ENCODE measurements around the gene RGMB.

RGMB gene

DNA sequence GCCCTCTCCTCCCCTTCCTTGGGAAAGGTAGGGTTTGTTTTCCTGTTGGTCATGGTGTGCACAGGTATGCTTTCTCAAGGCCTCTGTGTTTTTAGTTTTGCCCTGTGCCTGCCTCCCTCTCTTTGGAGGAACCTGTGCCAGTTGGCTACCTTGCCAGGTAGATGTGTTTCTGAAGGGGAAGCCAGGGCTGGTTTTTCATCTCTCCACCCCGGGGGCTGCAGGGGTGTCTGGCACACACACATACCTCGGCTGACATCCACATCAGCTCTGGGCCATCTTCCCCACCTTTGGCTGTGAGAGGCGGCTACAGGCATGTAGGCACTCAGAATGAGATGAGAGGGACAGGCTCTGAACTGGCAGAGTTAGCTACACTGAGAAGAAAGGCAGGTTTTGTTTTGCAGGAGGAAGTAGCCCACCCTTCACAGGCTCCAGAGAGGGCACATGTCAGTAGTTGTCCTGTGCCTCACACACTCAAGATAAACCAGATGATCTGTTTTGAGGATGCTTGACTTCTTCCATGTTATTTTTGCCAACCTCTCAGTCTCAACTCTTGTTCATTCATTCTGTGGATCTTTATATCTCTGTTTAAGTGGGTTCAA lies 9.7 kb downstream of the RGMB start:
- in situ Hi-C loops (cut with HindIII; ENCODE audit: low sequenced_read_pairs) = no loop called here

DNA sequence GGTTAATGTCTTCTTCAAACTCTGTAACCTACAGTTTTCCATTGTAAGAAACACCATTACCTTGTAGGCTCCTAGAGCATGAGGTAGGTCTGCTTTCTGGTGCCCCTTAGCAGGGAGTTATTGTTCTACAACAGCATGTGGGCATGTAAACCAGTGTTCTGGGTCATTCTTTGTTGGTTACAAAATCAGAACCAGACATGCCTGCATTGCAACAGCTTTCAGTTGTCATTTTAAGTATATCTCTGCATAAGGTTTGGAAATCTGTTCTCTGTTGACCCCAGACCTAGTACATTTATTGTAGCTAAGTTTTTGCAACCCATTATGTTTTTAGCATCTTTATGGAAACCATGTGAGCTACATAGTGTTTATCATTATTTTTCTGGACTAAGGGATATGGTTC lies 10.9 kb downstream of the RGMB start:
- in situ Hi-C loops (cut with HindIII; ENCODE audit: low sequenced_read_pairs) = no loop called here

DNA sequence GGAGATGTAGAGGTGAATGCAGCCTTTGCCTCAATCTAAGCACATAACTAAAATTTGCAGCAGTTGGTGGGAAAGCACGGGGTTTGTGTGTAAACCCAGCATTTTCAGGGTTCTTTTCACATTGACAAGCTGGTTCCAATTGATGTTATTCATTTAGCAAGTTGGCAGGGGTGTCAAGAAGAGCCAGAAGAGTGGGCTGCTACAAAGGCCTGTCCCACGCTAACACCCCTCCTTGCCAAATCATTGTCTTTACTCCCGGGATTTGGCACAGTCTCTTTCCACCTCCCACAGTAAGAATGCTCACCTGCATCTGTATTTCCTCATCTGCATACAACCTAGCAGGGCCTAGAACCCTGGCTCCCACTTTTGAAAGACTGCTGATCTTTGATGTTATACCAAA lies 11.8 kb downstream of the RGMB start:
- in situ Hi-C loops (cut with HindIII; ENCODE audit: low sequenced_read_pairs) = no loop called here

DNA sequence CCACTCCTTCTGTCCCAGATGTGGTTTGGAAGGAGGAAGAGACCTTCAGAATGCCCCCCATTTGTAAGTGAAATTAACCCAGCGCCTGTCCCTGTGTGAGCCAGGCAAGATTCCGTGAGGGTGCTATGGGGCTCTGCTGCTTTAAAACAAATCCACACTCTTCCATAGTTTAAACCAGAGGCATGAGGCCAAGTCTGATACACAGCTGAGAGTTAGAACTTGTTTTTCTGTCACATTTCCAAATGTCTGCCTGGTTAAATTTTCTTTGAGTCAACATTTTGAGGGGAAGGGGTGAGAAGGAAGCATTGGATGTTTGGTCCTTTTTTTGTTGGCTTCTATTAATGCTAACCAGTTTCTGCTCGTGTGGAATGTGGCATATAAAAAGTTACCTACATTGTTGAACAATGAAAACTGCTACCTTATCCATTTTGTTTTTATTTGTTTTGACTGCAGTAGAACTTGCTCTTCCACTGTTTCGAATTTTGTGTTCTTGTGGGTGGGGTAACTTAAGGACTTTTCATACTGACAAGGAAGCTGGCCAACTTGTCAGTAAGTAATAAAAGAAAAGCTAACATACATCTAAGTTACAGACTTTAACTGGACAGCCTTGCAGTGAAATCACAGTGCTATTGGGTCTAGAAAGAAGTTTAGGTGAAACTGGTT lies 12.9 kb downstream of the RGMB start:
- in situ Hi-C loops (cut with HindIII; ENCODE audit: low sequenced_read_pairs) = no loop called here

GRCh38 chr5:98787131-98787719 lies 13.8 kb downstream of the RGMB start:
- in situ Hi-C loops (cut with HindIII; ENCODE audit: low sequenced_read_pairs) = no loop called here

DNA sequence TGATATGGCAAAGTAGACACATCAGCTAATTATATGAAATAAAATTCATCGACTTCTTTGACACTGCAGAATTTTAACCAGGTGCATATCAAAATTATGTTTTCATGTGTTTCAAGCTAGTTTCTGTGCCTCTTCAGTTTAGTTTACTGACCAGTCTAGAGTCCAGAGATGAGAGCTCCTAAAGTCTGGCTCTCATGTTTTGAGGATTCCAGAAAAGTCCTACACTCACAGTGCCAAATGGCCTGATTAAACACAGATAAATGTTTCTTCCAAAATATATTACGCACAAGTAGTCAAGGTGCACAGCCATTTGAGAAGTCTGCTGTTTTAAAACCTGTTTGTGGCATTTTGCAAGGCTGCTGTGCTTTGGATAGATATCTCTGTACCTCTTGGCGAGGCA lies 15.6 kb downstream of the RGMB start:
- in situ Hi-C loops (cut with HindIII; ENCODE audit: low sequenced_read_pairs) = no loop called here

GRCh38 chr5:98791001-98791519 lies 17.6 kb downstream of the RGMB start:
- in situ Hi-C loops (cut with HindIII; ENCODE audit: low sequenced_read_pairs) = no loop called here

GRCh38 chr5:98791898-98792580 lies 18.6 kb downstream of the RGMB start:
- in situ Hi-C loops (cut with HindIII; ENCODE audit: low sequenced_read_pairs) = no loop called here

- in situ Hi-C loops (cut with HindIII; ENCODE audit: low sequenced_read_pairs) = no loop called here
These were observed 19.8 kb downstream of the RGMB start for GRCh38 chr5:98793223-98793622.

DNA sequence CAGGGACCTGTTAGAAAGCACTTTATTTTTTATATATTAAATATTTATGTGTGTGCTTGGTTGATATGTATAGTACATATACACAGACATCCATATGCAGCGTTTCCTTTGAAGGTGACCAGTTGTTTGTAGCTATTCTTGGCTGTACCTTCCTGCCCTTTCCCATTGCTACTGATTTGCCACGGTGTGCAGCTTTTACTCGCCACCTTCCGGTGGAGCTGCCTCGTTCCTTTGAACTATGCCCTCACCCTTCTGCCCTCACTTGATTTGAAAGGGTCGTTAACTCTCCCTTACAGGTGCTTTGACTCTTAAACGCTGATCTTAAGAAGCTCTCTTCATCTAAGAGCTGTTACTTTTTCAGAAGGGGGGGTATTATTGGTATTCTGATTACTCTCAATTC lies 20.5 kb downstream of the RGMB start:
- in situ Hi-C loops (cut with HindIII; ENCODE audit: low sequenced_read_pairs) = no loop called here

GRCh38 chr5:98794414-98795080 lies 21.1 kb downstream of the RGMB start:
- in situ Hi-C loops (cut with HindIII; ENCODE audit: low sequenced_read_pairs) = no loop called here

GRCh38 chr5:98795243-98795642 lies 21.8 kb downstream of the RGMB start:
- in situ Hi-C loops (cut with HindIII; ENCODE audit: low sequenced_read_pairs) = no loop called here

- in situ Hi-C loops (cut with HindIII; ENCODE audit: low sequenced_read_pairs) = no loop called here
These were observed 22.9 kb downstream of the RGMB start for GRCh38 chr5:98796197-98796972.

DNA sequence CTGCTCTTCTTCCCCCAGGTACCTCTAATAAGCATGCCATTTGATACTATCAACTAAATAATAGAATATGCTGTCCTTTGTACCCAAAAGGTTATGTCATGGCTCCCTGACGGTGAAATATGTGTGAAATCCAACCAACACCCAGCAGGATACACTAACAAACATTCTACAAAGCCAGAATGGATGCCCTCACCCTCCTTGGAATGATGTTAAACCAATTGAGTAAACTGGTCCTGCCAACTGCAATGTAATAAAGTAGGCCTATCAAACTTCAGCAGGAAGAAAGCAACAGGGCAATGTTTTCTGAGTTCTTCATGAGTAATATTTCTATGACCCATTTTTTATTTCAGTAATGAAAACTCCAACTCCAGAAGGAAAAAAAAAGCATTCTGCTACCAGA lies 24.9 kb downstream of the RGMB start:
- in situ Hi-C loops (cut with HindIII; ENCODE audit: low sequenced_read_pairs) = no loop called here

GRCh38 chr5:98798847-98799246 lies 25.4 kb downstream of the RGMB start:
- in situ Hi-C loops (cut with HindIII; ENCODE audit: low sequenced_read_pairs) = no loop called here

GRCh38 chr5:98804066-98804465 lies 30.6 kb downstream of the RGMB start:
- in situ Hi-C loops (cut with HindIII; ENCODE audit: low sequenced_read_pairs) = no loop called here

DNA sequence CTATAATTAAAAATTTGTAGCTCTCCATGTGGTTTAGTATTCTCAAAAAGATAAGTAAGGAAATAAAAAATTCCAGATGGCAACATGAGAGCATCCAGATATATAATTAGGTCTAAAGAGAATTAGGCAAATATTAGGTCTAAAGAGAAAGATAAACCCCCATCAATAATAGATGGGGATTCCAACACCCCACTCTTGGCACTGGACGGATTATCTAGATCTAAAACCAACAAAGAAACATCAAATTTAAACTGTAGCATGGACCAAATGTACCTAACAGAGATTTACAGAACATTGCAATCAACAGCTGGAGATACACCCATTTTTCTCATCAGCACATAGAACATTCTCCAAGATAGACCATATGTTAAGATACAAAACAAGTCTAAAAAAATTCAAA lies 31.6 kb downstream of the RGMB start:
- in situ Hi-C loops (cut with HindIII; ENCODE audit: low sequenced_read_pairs) = no loop called here

DNA sequence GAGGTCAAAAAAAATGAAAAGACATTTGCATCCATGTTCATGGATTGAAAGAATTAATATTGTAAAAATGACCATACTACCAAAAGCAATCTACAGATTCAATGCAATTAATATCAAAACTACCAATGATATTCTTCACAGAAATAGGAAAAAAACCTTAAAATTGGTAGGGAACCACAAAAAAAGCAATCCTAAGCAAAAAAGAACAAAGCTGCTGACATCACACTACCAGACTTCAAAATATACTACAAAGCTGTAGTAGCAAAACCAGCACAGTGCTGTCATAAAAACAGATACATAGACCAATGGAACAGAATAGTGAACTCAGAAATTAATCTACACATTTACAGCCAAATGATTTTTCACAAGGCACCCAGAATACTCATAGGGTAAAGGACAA lies 34.3 kb downstream of the RGMB start:
- in situ Hi-C loops (cut with HindIII; ENCODE audit: low sequenced_read_pairs) = no loop called here

GRCh38 chr5:98810206-98810605 lies 36.7 kb downstream of the RGMB start:
- in situ Hi-C loops (cut with HindIII; ENCODE audit: low sequenced_read_pairs) = no loop called here

DNA sequence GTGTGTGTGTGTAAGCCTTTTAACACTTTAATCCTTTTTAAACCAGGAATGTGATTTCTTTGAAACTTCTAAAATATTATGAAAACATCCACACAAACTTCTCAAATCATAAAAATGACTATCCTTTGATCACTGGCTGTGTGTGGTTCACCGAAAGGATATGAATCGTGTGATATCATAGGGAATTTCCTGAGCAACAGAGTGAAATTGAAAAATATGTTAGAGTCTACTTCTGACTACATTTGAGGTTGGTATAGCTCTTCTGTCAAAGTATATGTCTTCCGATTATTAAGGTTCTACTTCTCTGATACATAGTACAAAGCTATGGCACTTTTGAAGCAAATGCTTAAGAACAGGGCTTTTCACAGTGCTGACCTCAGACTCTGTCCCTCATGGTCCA lies 40.3 kb downstream of the RGMB start:
- in situ Hi-C loops (cut with HindIII; ENCODE audit: low sequenced_read_pairs) = no loop called here

Data from DLD1 (cell line).